ENCODE results near the gene CIB1.

DNA sequence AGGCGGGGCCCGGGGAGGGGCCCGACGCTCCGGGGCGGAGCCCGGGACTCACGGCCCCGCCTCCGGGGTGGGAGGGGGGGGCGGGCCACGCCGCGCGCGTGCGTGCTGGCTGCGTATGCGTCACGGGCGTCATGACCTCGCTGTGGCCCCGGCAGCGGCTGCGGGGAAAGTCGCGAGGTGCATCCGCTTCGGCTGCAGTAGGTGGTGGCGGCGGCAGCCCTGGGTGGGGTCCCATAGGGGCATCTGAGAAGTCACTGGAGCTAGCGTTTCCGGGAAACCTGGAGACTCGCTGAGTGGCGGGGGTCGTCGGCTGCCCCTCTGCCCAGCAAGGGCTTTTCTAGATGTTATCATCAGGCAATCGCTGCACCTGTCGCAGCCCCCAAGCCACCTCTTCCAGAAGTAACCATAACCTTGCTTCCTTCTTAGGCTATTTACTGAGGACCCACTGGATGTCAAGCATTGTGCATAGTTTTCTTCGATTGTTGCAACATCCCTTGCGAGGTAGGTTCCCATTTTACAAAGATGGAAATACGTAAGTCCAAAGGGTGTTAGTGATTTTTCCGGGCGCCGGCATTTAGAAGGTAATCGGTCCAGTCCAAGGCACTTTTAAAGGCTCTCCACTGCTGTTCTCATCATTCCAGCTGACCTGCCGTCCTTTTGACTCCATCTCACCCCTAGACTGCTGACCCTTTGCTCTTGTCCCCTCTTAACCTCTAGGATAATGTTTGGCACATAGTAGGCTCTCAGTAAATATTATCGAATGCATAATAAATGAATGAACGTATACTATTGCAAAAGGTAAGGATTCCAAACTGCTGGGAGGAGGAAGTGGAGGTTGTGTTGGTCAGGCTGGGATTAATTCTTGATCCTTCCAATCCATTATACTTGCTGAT is 601 bp upstream of the CIB1 start, which contains the start of gene GDPGP1:
- TF ChIP-seq POLR2AphosphoS5 (IDR thresholded peaks at IDR 0.05): peak in 1 of 3 donors; percentile 34
- no peak for TF ChIP-seq CTCF (IDR thresholded peaks at IDR 0.05)

All from breast epithelium (tissue), 3 donors.